Heart left ventricle (tissue), 13 donors: ENCODE results near the gene THSD4.

Experiments used
- POLR2A ChIP-seq, 2 donors: fragments of 450-650 bp; IDR thresholded peaks; one replicate each; pipeline ENCODE4 v1.6.1; 2017; ENCODE audit warnings: antibody characterized with exemption in 2 of 2, mild to moderate bottlenecking in 2 of 2, moderate library complexity in 2 of 2
- TF ChIP-seq, protein P1 (sequence below), 12 donors: fragments of 200-600 bp; sonication (generic) in 4 of 12; IDR thresholded peaks; one replicate each; pipeline versions ENCODE4 v1.5.0 to v1.8.0; 2018 to 2022; ENCODE audit warnings: antibody characterized with exemption in 12 of 12, mild to moderate bottlenecking in 5 of 12
- donor health status: ischemic (EF 13 %, LVEDD 7.1; RV severe dilation, severe dysfunction).
- donor health status: DM: no; HTN: yes; CAD: no.
- donor health status: DM: no; HTN: no; CAD: no.
- donor health status: ischemic (EF 25% LVEDD 6.9; RV normal size, moderate dysfunction).
- donor health status: ischemic (EF 25% LVEDD 5.7; RV mildly dilated, moderate dysfunction).
- donor health status: ischemic (EF 35%, LVEDD 5.7; RV mildly dilated, moderate dysfunction).
- donor health status: nonischemic (EF 11% LVEDD 7.7; RV severe dilation, severe dysfunction).
- donor health status: DM: yes; HTN: yes; CAD: no.
- donor health status: PGD.
- donor health status: ischemic (EF 29% LVEDD 5.4; RV normal size, mild dysfunction).
- donor health status: nonischemic (EF 23%, LVEDD 6.1; RV moderate dilation, normal function).

DNA sequence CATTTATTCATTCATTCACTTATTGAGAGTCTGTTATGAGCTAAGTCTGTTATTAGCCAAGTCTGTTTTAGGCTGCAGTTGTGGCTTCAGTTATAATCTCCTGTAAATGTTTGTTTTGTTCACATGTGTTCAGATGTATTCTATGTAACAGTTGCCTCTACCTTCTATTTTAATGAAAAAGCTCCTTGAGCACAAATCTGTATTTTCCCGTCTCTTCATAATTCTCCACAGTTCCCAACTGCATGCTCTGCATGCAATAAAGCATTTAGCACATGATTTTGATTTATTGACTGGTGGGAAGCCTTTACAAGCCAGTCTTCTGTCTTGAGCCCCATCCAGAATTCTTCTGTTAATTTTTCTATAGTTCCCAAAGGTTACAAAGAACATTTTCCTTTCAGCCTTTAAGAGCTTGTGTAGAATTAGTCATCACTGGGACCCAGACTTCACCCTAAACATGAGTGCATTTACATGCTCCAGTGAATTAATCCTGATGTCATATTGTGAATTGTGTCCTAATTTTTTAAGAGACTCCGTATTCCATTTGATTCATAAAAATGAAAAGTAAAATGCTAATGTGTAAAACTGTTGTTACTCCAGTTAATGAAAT, 572.7 kb downstream of the THSD4 start:
- TF ChIP-seq, protein P1, sequence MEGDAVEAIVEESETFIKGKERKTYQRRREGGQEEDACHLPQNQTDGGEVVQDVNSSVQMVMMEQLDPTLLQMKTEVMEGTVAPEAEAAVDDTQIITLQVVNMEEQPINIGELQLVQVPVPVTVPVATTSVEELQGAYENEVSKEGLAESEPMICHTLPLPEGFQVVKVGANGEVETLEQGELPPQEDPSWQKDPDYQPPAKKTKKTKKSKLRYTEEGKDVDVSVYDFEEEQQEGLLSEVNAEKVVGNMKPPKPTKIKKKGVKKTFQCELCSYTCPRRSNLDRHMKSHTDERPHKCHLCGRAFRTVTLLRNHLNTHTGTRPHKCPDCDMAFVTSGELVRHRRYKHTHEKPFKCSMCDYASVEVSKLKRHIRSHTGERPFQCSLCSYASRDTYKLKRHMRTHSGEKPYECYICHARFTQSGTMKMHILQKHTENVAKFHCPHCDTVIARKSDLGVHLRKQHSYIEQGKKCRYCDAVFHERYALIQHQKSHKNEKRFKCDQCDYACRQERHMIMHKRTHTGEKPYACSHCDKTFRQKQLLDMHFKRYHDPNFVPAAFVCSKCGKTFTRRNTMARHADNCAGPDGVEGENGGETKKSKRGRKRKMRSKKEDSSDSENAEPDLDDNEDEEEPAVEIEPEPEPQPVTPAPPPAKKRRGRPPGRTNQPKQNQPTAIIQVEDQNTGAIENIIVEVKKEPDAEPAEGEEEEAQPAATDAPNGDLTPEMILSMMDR (IDR thresholded peaks at IDR 0.05): no peak
- TF ChIP-seq POLR2A (IDR thresholded peaks at IDR 0.05): no peak
